ENCODE data around the gene ESRRB.

The ESRRB gene

DNA sequence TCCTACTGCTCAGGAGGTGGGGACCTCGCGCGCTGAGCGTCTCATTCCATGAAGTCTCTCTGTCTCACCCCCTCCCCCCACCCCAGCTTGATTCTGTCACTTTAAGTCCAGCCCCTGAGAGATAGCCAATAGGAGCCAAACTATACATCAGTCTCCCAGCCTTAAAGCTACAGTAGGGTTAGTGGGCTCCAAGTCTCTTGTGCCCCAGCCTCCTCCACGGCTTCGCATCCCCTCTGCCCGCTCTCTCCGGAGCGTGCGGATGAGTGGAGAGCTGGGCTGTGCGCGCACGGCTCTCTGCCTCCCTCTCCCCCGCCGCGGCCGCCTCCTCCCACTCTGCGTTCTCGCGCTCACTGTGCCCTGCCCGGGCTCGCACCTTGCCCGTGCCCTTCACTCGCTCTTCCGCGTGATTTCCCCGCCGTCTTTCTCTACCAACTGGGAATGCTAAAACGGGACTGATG, at the start of gene ESRRB:
TSS of gene ESRRB (plus strand) at position 191 of the 458 bp plus-strand sequence. CDS start at position 456, 265 bp downstream.
- peak; percentile 57 for DNase-seq

- DNase-seq = peak; percentile 4
These were observed 48.8 kb upstream of the ESRRB start for GRCh38 chr14:76326918-76327689.

- no peak for DNase-seq
These were observed 47.3 kb upstream of the ESRRB start for GRCh38 chr14:76328457-76329137.

GRCh38 chr14:76329154-76329928, 46.6 kb upstream of the ESRRB start:
- no peak for DNase-seq

DNA sequence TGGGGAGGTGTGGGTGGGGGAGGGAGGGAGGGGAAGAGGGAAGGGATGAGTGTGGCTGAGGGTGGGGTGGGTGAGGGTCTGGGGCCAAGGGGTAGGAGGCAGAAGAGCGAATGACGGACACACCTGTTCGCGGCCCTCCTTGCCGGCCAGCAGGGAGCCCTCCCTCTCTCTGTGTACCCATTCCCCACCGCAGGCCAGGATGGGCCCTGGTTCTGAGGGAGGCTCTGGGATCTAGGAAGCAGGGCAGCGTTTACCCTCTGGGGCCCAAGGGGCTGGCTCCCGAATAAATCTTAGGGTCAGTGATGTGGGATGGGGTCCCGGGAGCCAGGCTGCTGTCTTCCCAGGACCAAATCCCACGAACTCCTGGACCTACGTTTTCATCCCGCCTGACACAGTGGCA, 46.0 kb upstream of the ESRRB start:
- no peak for DNase-seq

DNA sequence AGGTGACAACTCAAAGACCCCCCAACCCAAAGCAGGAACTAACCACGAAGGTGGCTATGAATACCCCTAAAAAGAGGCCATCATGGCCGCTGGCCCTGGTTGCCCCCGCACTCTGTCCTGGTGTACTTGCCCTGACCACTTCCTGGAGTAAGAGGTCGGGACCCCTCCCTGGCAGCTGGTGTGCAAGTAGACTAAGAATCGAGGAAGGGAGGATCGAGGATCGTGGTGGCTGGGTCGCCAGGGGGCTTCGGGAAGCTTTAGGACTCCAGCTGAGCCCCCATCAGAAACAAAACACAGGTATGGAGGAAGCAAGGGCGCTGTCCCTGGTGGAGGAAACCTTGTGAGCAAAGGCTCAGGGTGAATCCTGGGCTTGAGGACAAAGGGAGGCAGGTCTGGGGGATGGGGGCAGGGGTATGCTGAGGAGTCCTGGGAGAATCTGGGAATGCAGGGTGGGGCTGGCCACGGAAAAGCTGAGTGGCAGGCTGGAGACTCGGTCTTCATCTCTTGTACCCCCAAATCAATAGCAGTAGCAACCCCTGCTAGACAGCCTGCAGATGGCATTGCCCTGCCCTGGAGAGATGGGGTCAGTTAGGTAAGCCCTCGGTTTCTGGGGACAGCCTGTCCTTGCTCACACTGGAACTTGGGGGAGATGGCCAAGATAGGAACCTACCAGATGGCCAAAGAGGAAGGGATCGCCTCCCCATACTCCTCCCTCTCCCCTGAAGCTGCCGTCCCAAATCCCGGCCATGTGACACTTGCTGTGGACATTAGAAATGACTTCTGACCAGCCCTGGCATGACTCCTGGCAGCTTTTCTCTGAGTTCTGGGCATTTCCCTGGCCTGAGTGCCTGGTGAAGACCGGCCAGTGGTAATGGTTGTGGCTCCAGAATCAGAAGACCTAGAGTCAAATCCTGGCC, 45.3 kb upstream of the ESRRB start:
- no peak for DNase-seq

- no peak for DNase-seq
These were observed 44.5 kb upstream of the ESRRB start for GRCh38 chr14:76331328-76332011.

DNA sequence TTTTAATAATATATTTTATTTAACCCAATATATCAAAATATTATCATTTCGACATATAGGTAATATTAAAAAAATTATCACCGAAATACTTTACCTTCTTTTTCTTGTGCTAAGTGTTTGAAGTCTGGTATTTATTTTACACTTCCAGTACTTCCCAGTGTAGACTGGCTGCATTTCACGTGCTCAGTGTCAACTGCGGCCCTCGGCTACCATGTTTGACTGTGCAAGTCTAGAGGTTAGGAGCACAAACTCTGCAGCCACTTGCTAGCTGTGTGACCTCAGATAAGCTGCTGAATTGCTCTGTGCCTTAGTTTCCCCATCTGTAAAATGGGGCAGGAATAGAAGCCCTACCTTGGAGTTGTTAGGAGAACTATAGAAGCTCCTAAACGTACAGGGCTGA, 42.3 kb upstream of the ESRRB start:
- no peak for DNase-seq

GRCh38 chr14:76334316-76334715, 41.6 kb upstream of the ESRRB start:
- DNase-seq = no peak

DNA sequence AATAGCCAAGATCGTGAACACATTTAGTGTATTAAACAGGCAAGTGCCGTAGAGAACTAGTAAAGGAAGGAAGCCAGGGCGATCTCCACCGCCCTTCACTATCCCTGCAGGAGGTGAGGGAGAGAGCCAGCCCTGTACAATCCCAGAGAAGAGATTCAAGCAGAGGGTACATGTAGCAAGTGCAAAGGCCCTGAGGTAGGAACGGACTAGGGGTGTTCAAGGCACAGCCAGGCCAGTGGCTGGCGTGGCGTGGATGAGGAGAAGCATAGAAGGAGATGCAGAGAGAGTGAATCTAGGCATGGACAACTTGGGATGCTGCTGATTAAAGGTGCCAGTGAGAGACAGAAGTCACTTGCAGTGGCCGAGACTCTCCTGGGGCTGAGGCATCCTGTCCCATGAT, 39.1 kb upstream of the ESRRB start:
- no peak for DNase-seq

DNA sequence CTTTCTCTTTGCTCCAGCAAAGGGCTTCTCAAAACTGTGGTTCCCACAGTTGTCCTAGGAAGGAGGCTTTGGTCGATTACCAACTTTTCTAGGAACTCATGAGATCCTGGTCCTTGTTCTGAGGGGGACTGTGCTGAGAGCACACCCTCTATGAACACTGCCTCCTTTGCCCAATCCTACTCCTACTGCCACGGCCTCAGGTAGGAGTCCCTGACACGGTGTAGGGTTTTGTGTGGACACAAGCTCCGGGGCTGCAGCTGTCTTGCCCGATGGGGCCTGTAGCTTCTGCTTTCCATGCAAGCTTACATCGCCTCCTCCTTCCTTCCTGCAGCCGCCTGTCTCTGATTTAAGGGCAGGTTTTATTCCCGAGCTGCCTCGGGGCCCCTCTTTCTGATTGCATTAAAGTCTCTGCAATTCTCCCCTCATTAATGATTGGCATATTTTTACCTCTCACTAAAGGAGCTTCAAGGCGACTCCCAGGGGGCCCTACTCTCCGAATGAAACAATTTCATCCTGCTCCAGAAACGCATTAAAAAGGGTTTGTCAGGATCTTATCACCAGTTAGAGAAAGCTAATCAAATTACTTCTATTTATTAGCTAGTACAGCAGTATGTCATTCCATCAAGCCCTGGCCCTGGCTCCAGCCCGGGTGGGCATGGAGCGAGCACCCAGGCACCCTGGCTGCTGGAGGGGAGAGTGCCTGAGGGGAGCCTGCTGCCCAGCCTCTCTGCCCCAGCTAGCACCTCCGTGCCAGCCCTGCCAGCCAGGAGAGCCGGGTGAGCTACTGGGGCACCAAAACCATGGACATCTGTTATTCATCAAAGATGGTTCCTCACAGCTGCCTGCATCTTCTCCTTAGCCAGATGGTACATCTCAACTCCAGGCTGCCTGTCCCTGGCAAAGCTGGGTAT, 38.0 kb upstream of the ESRRB start:
- DNase-seq = no peak

GRCh38 chr14:76339728-76340615, 36.0 kb upstream of the ESRRB start:
- DNase-seq = no peak

DNA sequence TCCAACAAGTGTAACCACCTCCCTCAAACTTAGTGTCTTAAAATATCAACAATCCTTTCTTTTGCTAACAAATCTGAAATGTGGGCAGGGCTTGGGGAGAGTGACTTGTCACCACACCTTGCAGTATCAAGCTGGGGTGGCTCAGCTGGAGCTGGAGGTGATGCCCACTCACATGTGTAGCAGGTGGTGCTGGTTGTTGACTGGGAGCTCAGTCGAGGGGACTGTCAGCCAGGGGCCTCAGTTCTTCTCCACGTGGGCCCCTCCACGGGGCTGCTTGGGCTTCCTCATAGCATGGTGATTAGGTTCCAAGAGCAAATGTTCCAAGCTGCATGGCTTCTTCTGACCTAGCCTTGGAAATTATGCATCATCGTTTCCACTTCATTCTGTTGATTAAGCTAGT, 32.6 kb upstream of the ESRRB start:
- DNase-seq = no peak

- no peak for DNase-seq
These were observed 29.4 kb upstream of the ESRRB start for GRCh38 chr14:76346391-76347160.

- DNase-seq = no peak
These were observed 27.0 kb upstream of the ESRRB start for GRCh38 chr14:76348898-76349297.

- DNase-seq = no peak
These were observed 25.9 kb upstream of the ESRRB start for GRCh38 chr14:76349993-76350392.

GRCh38 chr14:76350671-76351070, 25.3 kb upstream of the ESRRB start:
- DNase-seq = no peak

DNA sequence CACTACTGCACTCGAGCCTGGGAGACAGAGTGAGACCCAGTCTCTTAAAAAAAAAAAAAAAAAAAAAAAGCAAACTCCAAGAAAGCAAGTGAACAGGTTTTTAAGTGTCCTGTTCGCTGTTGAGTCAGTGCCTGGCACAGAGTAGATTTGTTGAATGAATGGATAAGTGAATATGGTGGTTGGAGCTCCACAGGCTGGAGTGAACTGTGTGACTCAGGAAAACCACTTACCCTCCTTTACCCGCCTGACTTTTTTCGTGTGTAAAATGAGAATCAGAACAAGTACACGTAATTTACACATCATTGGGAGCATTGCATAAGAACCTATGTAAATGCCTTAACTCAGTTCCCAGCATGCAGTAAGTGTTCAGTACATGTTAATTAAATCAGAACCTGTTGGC, 24.0 kb upstream of the ESRRB start:
- no peak for DNase-seq

Data from NCI-H446 treated with DMSO at 0.1 percent for 48 hours (cell line).